WTC11 (cell line): ENCODE results near the gene TAPT1. TPM values are rescaled to one million over a fixed set of nuclear protein-coding genes. Genes with fewer than 3 reads are reported as not detected.
A peak's percentile ranks its signal among the peaks of the same experiment; 100 is the strongest.

Source experiments
- ATAC-seq: fragments of 200-7000 bp; cut with Tn5 transposase; 2 replicates; pipeline ENCODE4 v1.10.0; 2021; ENCODE audit warnings: mild to moderate bottlenecking, moderate library complexity
- CTCF ChIA-PET: fragments of 300-600 bp; sonication (Branson Sonifier 250); formaldehyde crosslinking; loops from one replicate; lab custom pipeline; 2021; ENCODE audit warnings: antibody characterized with exemption; lab: Charles Lee
- POLR2A ChIA-PET: fragments of 350-600 bp; sonication (Branson Sonifier 250); formaldehyde crosslinking; loops from one replicate; lab custom pipeline; 2021; ENCODE audit warnings: antibody characterized with exemption; lab: Charles Lee
- DNase-seq: peaks from one replicate; pipeline ENCODE4 v3.0.0; 2021; ENCODE audit warnings: low spot score
- H3K27ac Mint-ChIP-seq: 2 replicates; pipeline ENCODE4 v1.8.0; 2021; ENCODE audit warnings: mixed read lengths
- H3K27me3 Mint-ChIP-seq: 2 replicates; pipeline ENCODE4 v1.8.0; 2021; ENCODE audit warnings: low read depth, mild to moderate bottlenecking, moderate library complexity, mixed read lengths
- H3K36me3 Mint-ChIP-seq: 2 replicates; pipeline ENCODE4 v1.8.0; 2021; ENCODE audit warnings: mixed read lengths
- H3K4me1 Mint-ChIP-seq: 2 replicates; pipeline ENCODE4 v1.8.0; 2022; ENCODE audit warnings: mixed read lengths
- H3K4me3 Mint-ChIP-seq: 2 replicates; pipeline ENCODE4 v1.8.0; 2021; ENCODE audit warnings: mild to moderate bottlenecking, moderate library complexity, mixed read lengths
- H3K9me3 Mint-ChIP-seq: 2 replicates; pipeline ENCODE4 v1.8.0; 2021; ENCODE audit warnings: mixed read lengths
- ESRRA ChIP-seq: sonication (generic); formaldehyde crosslinking; IDR thresholded peaks from 2 replicates; pipeline ENCODE4 v1.8.1; 2022; ENCODE audit warnings: mild to moderate bottlenecking, missing genetic modification reagents, borderline replicate concordance
- ETV6 ChIP-seq: sonication (generic); formaldehyde crosslinking; IDR thresholded peaks from 2 replicates; pipeline ENCODE4 v1.8.1; 2022; ENCODE audit warnings: mild to moderate bottlenecking, missing genetic modification reagents
- FOXK1 ChIP-seq: sonication (generic); formaldehyde crosslinking; IDR thresholded peaks from 2 replicates; pipeline ENCODE4 v1.8.0; 2022; ENCODE audit warnings: mild to moderate bottlenecking, moderate library complexity, missing genetic modification reagents
- GTF2I ChIP-seq: fragments of 250-450 bp; sonication (Bioruptor Pico); conservative IDR thresholded peaks from 2 replicates; pipeline ENCODE4 v1.4.0; 2021; ENCODE audit warnings: mild to moderate bottlenecking
- HMGA2 ChIP-seq: fragments of 250-450 bp; sonication (Bioruptor Pico); IDR thresholded peaks from 2 replicates; pipeline ENCODE4 v1.4.0; 2021; ENCODE audit warnings: mild to moderate bottlenecking, moderate library complexity
- NFE2L1 ChIP-seq: sonication (generic); formaldehyde crosslinking; IDR thresholded peaks from 2 replicates; pipeline ENCODE4 v1.8.1; 2023; ENCODE audit warnings: missing genetic modification reagents
- NR1H2 ChIP-seq: sonication (generic); formaldehyde crosslinking; IDR thresholded peaks from 2 replicates; pipeline ENCODE4 v1.9.0; 2021; ENCODE audit warnings: mild to moderate bottlenecking, moderate library complexity, missing genetic modification reagents
- SOX15 ChIP-seq: fragments of 250-450 bp; sonication (Bioruptor Pico); IDR thresholded peaks from 2 replicates; pipeline ENCODE4 v1.9.0; 2021; ENCODE audit warnings: mild to moderate bottlenecking
- TEAD1 ChIP-seq: sonication (generic); formaldehyde crosslinking; IDR thresholded peaks from 2 replicates; pipeline ENCODE4 v1.8.0; 2022; ENCODE audit warnings: mild to moderate bottlenecking, missing genetic modification reagents
- TEAD4 ChIP-seq: sonication (generic); formaldehyde crosslinking; IDR thresholded peaks from 2 replicates; pipeline ENCODE4 v1.8.0; 2022; ENCODE audit warnings: mild to moderate bottlenecking, missing genetic modification reagents
- ZMAT4 ChIP-seq: fragments of 250-450 bp; sonication (Bioruptor Pico); IDR thresholded peaks from 2 replicates; pipeline ENCODE4 v1.9.0; 2021; ENCODE audit warnings: mild to moderate bottlenecking
- ZNF232 ChIP-seq: sonication (generic); formaldehyde crosslinking; IDR thresholded peaks from 2 replicates; pipeline ENCODE4 v1.8.0; 2022; ENCODE audit warnings: mild to moderate bottlenecking, missing genetic modification reagents
- ZNF425 ChIP-seq: fragments of 250-450 bp; sonication (Bioruptor Pico); conservative IDR thresholded peaks from 2 replicates; pipeline ENCODE4 v1.9.0; 2021; ENCODE audit warnings: mild to moderate bottlenecking
- total RNA-seq: library from RNA; stranded (reverse); gene quantifications from 3 replicates; pipeline ENCODE4 v1.2.3, GENCODE V29; 2021
- TF ChIP-seq, protein P1 (sequence below): sonication (generic); formaldehyde crosslinking; IDR thresholded peaks from 2 replicates; pipeline ENCODE4 v1.8.0; 2022; ENCODE audit warnings: mild to moderate bottlenecking, missing genetic modification reagents
- TF ChIP-seq, protein P2 (sequence below): sonication (generic); formaldehyde crosslinking; IDR thresholded peaks from 2 replicates; pipeline ENCODE4 v1.8.1; 2023; ENCODE audit warnings: mild to moderate bottlenecking, missing genetic modification reagents
- TF ChIP-seq, protein P3 (sequence below): fragments of 250-450 bp; sonication (Bioruptor Pico); IDR thresholded peaks from 2 replicates; pipeline ENCODE4 v1.9.0; 2021; ENCODE audit warnings: mild to moderate bottlenecking, borderline replicate concordance
- TF ChIP-seq, protein P4 (sequence below): fragments of 250-450 bp; sonication (Bioruptor Pico); IDR thresholded peaks from 2 replicates; pipeline ENCODE4 v2.1.2; 2022; ENCODE audit warnings: mild to moderate bottlenecking, moderate library complexity

TAPT1 gene
- total RNA-seq, 1 experiment from 2014 or later: 12.4 TPM

DNA sequence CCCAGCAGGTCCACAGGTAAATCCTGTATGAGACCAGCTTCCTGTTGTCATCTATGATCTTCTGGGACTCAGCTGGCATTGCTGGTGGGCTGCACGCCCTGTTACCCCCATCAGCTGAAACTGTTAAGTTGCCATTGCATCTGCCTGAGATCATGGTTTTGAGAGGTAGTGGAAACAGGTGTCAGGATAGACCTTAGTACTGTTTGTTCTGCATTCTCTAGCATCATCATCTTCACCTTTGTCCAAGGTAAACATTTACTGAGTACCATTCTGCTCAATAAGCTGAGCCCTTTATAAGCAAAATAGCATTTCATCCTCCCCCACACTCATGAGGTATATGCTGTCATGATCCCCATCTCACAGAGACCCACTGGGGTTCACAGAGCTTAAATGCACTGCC lies 99.6 kb downstream of the TAPT1 start:
- ATAC-seq (no peak), DNase-seq (no peak)
- POLR2A ChIA-PET: no interaction called here
- Mint-ChIP-seq H3K4me3 (no peak overlapping the region), H3K9me3 (no peaks in the 10 kb centered on the region), H3K36me3 (no peaks in the 10 kb centered on the region)
- TF ChIP-seq, protein P1, sequence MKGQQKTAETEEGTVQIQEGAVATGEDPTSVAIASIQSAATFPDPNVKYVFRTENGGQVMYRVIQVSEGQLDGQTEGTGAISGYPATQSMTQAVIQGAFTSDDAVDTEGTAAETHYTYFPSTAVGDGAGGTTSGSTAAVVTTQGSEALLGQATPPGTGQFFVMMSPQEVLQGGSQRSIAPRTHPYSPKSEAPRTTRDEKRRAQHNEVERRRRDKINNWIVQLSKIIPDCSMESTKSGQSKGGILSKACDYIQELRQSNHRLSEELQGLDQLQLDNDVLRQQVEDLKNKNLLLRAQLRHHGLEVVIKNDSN (CRISPR knock-in tag): no peak
- no peak for TF ChIP-seq ESRRA (CRISPR knock-in tag)
- TF ChIP-seq TEAD1: no peak
- no peak for TF ChIP-seq NFE2L1 (CRISPR knock-in tag)
- TF ChIP-seq NR1H2 (CRISPR knock-in tag): no peak
- TF ChIP-seq, protein P2, sequence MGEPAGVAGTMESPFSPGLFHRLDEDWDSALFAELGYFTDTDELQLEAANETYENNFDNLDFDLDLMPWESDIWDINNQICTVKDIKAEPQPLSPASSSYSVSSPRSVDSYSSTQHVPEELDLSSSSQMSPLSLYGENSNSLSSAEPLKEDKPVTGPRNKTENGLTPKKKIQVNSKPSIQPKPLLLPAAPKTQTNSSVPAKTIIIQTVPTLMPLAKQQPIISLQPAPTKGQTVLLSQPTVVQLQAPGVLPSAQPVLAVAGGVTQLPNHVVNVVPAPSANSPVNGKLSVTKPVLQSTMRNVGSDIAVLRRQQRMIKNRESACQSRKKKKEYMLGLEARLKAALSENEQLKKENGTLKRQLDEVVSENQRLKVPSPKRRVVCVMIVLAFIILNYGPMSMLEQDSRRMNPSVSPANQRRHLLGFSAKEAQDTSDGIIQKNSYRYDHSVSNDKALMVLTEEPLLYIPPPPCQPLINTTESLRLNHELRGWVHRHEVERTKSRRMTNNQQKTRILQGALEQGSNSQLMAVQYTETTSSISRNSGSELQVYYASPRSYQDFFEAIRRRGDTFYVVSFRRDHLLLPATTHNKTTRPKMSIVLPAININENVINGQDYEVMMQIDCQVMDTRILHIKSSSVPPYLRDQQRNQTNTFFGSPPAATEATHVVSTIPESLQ (CRISPR knock-in tag): no peak
- TF ChIP-seq ETV6 (CRISPR knock-in tag): no peak
- no peak for TF ChIP-seq SOX15 (CRISPR knock-in tag)
- TF ChIP-seq, protein P3, sequence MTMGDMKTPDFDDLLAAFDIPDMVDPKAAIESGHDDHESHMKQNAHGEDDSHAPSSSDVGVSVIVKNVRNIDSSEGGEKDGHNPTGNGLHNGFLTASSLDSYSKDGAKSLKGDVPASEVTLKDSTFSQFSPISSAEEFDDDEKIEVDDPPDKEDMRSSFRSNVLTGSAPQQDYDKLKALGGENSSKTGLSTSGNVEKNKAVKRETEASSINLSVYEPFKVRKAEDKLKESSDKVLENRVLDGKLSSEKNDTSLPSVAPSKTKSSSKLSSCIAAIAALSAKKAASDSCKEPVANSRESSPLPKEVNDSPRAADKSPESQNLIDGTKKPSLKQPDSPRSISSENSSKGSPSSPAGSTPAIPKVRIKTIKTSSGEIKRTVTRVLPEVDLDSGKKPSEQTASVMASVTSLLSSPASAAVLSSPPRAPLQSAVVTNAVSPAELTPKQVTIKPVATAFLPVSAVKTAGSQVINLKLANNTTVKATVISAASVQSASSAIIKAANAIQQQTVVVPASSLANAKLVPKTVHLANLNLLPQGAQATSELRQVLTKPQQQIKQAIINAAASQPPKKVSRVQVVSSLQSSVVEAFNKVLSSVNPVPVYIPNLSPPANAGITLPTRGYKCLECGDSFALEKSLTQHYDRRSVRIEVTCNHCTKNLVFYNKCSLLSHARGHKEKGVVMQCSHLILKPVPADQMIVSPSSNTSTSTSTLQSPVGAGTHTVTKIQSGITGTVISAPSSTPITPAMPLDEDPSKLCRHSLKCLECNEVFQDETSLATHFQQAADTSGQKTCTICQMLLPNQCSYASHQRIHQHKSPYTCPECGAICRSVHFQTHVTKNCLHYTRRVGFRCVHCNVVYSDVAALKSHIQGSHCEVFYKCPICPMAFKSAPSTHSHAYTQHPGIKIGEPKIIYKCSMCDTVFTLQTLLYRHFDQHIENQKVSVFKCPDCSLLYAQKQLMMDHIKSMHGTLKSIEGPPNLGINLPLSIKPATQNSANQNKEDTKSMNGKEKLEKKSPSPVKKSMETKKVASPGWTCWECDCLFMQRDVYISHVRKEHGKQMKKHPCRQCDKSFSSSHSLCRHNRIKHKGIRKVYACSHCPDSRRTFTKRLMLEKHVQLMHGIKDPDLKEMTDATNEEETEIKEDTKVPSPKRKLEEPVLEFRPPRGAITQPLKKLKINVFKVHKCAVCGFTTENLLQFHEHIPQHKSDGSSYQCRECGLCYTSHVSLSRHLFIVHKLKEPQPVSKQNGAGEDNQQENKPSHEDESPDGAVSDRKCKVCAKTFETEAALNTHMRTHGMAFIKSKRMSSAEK (CRISPR knock-in tag): no peak
- no peak for TF ChIP-seq ZNF232 (CRISPR knock-in tag)
- TF ChIP-seq, all 79 proteins: peak for 0
- CTCF ChIA-PET: interaction anchor here (0.8 to 1.2 kb wide), 2 partner anchors 79 to 321 kb away, joined by 3 to 5 read pairs; no protein-coding TSS in a partner anchor
- Mint-ChIP-seq H3K27me3 (no peaks in the 10 kb centered on the region), H3K4me1 (no peaks in the 10 kb centered on the region), H3K27ac (no peak overlapping the region)

- ChIA-PET POLR2A (no interaction called here), CTCF (interaction anchor here (0.8 to 1.2 kb wide), 3 partner anchors 23 to 320 kb away, joined by 3 to 5 read pairs (median 3); no protein-coding TSS in a partner anchor)
- no peaks in the 10 kb centered on the region for H3K4me1 Mint-ChIP-seq
- H3K27me3 Mint-ChIP-seq: no peaks in the 10 kb centered on the region
- DNase-seq (no peak), ATAC-seq (peak; percentile 68)
- TF ChIP-seq, protein P4, sequence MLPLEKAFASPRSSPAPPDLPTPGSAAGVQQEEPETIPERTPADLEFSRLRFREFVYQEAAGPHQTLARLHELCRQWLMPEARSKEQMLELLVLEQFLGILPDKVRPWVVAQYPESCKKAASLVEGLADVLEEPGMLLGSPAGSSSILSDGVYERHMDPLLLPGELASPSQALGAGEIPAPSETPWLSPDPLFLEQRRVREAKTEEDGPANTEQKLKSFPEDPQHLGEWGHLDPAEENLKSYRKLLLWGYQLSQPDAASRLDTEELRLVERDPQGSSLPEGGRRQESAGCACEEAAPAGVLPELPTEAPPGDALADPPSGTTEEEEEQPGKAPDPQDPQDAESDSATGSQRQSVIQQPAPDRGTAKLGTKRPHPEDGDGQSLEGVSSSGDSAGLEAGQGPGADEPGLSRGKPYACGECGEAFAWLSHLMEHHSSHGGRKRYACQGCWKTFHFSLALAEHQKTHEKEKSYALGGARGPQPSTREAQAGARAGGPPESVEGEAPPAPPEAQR (CRISPR knock-in tag): no peak
- TF ChIP-seq GTF2I (CRISPR knock-in tag) (no peak), HMGA2 (no peak), ZNF425 (CRISPR knock-in tag) (no peak), ZMAT4 (no peak), FOXK1 (CRISPR knock-in tag) (no peak), TEAD4 (CRISPR knock-in tag) (no peak)
- H3K9me3 Mint-ChIP-seq: no peaks in the 10 kb centered on the region
- no peak overlapping the region for H3K4me3 Mint-ChIP-seq
- H3K36me3 Mint-ChIP-seq: no peaks in the 10 kb centered on the region
- H3K27ac Mint-ChIP-seq: no peak overlapping the region
These were observed 100.5 kb downstream of the TAPT1 start for GRCh38 chr4:16125571-16126445.
